NB4 (cell line): ENCODE data around the gene ACVR1.
A peak's percentile ranks its signal among the peaks of the same experiment; 100 is the strongest.

Experiments used
- DNase-seq: peaks from one replicate; pipeline ENCODE4 v3.0.0; 2010; ENCODE audit warnings: low read depth
- H3K4me3 ChIP-seq: one replicate; pipeline ENCODE4 v1.5.1; 2011; ENCODE audit warnings: mild to moderate bottlenecking, low read depth, low read length, moderate library complexity
- CTCF ChIP-seq: IDR thresholded peaks from one replicate; pipeline ENCODE4 v1.5.1; 2012; ENCODE audit warnings: low read depth, low read length
- MYC ChIP-seq: IDR thresholded peaks from 2 replicates; pipeline ENCODE4 v1.6.1; 2011; ENCODE audit warnings: low read depth, low read length
- POLR2A ChIP-seq: IDR thresholded peaks from 2 replicates; pipeline ENCODE4 v1.6.1; 2011; ENCODE audit warnings: mild to moderate bottlenecking; ENCODE audit not compliant: insufficient read length; ENCODE audit errors: extremely low read depth
- TF ChIP-seq, protein P1 (sequence below): IDR thresholded peaks from 2 replicates; pipeline ENCODE4 v1.6.1; 2011; ENCODE audit warnings: low read depth, low read length

The ACVR1 gene

GRCh38 chr2:157784169-157784822 lies 91.8 kb downstream of the ACVR1 start:
- DNase-seq: no peak
- no peak overlapping the region for H3K4me3 ChIP-seq
- TF ChIP-seq MYC: no peak
- no peak for TF ChIP-seq POLR2A
- TF ChIP-seq, protein P1, sequence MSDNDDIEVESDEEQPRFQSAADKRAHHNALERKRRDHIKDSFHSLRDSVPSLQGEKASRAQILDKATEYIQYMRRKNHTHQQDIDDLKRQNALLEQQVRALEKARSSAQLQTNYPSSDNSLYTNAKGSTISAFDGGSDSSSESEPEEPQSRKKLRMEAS: no peak
- no peak for TF ChIP-seq CTCF

DNA sequence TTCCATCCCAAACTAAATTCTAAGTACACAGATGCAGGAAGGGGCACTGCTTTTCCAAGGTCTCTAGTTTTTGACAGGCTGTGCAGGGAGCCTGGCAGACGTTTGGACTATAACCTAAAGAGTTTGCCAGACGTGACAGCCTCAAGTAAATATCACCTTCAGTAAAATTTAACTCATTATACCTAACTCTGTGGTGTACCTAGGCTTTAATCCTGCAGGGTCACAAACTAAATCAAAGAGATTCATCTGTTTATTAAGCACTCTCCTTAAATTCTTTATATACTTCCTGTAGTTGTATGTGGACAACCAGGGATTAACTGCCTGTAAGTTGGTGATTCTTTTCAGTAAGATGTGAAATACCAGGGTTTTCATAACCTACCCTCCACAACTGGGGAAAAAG lies 92.9 kb downstream of the ACVR1 start:
- TF ChIP-seq, protein P1: no peak
- TF ChIP-seq POLR2A: no peak
- no peak for TF ChIP-seq CTCF
- no peak for TF ChIP-seq MYC
- DNase-seq: no peak
- H3K4me3 ChIP-seq: no peak overlapping the region

DNA sequence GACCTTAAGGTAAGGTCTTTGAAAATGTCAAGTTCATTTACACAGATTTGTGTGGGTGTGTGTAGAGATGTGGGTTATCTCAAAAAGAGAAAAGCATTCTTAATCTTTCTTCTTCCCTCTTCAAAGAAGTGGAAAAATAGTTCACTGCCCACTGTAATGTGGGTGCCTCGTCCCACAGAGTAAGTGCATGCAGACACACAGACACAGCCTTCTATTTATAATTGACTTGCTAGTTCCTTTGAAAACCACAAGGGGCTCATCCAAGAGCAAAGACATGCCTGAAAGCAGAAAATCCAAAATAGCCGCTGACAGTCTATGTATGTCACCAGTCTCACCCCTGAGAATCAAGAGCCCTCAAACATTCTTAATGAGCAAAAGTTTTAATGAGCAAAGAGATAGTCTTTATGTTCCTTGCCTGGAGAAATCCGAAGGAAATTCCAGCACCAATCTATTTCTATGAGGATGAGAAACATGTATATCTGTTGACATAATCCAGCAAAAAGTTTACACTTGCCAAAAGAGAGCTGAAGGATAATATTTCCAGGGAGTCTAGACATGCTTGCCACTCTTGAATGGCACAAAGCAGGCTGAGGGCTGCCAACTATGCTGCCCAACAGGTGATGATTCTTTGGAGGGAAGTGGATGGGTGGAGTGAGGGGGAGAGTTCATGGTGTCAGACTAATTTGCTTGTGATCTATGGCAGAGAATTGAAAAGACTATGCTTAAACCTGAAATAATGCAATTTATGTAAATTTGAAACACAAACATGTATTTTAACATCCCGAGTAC lies 93.9 kb downstream of the ACVR1 start:
- no peak overlapping the region for H3K4me3 ChIP-seq
- no peak for TF ChIP-seq POLR2A
- TF ChIP-seq CTCF: peak; percentile 15
- TF ChIP-seq, protein P1: no peak
- no peak for DNase-seq

DNA sequence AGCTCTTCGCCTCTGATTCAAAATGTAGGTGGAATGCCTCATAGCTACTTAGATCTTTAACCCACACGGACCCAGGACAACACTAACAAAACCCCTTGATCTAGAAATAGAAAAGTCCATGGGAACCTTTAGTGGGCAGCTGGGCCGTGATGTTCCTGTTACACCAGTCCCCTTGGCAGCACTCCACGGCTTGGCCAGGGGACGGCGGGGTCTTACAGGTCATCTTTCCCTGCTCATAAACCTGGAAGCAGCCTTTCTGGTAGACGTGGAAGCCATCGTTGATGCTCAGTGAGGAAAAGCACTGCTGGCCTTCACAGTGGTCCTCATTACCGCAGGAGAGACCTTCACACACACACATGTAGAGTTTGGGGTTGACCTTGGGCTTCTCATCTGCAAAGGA lies 95.9 kb downstream of the ACVR1 start:
- no peak for DNase-seq
- no peak for TF ChIP-seq MYC
- TF ChIP-seq CTCF: no peak
- TF ChIP-seq, protein P1: no peak
- no peak for TF ChIP-seq POLR2A
- H3K4me3 ChIP-seq: no peak overlapping the region

- H3K4me3 ChIP-seq: no peak overlapping the region
- no peak for DNase-seq
- TF ChIP-seq MYC (no peak), CTCF (no peak), POLR2A (no peak)
- TF ChIP-seq, protein P1: no peak
Observed at GRCh38 chr2:157779794-157780193, 96.3 kb downstream of the ACVR1 start.

DNA sequence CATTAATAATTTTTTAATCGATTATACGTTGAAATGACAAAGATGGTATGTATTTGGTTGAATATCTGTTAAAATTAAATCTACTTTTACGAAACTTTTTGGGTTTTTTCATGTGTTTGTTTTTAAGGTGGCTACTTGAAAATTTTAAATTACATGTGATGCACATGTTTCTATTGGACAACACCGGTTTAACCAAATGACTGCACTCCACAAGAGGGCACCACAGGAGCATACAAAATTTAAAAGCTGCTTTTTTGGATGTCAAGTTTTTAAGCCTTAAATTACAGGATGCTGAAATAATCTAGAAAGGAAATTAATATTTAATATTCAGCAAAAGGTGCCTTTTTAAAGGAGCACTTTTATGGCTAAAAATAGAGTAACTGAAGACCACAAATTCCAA lies 98.7 kb downstream of the ACVR1 start:
- DNase-seq: peak; percentile 42
- peak; percentile 47 for TF ChIP-seq CTCF
- no peak for TF ChIP-seq MYC
- TF ChIP-seq, protein P1: peak; percentile 53
- H3K4me3 ChIP-seq: no peak overlapping the region
